Natural killer cell (primary cell): Measurements from ENCODE around the gene ZNF827. TPM values are rescaled to one million over a fixed set of nuclear protein-coding genes. Genes with fewer than 3 reads are reported as not detected.

Experiments used
- ATAC-seq, 3 donors: fragments of 150-1000 bp in 2 of 3; fragments of 200-7000 bp in 1 of 3; cut with Tn5 transposase; 1 replicate in 1 of 3; 2 replicates in 2 of 3; pipeline ENCODE4 v1.10.0; 2021; ENCODE audit warnings: mild to moderate bottlenecking in 2 of 3, moderate library complexity in 2 of 3
- DNase-seq, 2 donors: peaks; one replicate each; pipeline versions ENCODE4 v3.0.0 to v3.0.0-alpha.2; 2013 to 2021; ENCODE audit warnings: mixed read lengths in 1 of 2
- H3K27ac ChIP-seq: one replicate; pipeline ENCODE4 v1.5.1; 2013; ENCODE audit warnings: mild to moderate bottlenecking, low read length
- H3K27me3 ChIP-seq: one replicate; pipeline ENCODE4 v1.6.1; 2013; ENCODE audit warnings: low read length; ENCODE audit not compliant: control insufficient read depth, insufficient read depth
- H3K36me3 ChIP-seq: one replicate; pipeline ENCODE4 v1.6.1; 2013; ENCODE audit warnings: low read length; ENCODE audit not compliant: control insufficient read depth, insufficient read depth
- H3K4me1 ChIP-seq: one replicate; pipeline ENCODE4 v1.6.1; 2013; ENCODE audit warnings: low read length; ENCODE audit not compliant: control insufficient read depth, insufficient read depth
- H3K4me3 ChIP-seq: one replicate; pipeline ENCODE4 v1.5.1; 2013; ENCODE audit warnings: low read length
- H3K9me3 ChIP-seq: one replicate; pipeline ENCODE4 v1.6.1; 2013; ENCODE audit warnings: low read length; ENCODE audit not compliant: control insufficient read depth, insufficient read depth
- H3K27ac Mint-ChIP-seq, 2 donors: one replicate each; pipeline ENCODE4 v1.8.0; 2022; ENCODE audit warnings: mild to moderate bottlenecking in 2 of 2, mixed read lengths in 2 of 2, moderate library complexity in 1 of 2
- H3K27me3 Mint-ChIP-seq, 2 donors: one replicate each; pipeline ENCODE4 v1.8.0; 2022; ENCODE audit warnings: low read depth in 2 of 2, mixed read lengths in 2 of 2
- H3K36me3 Mint-ChIP-seq: one replicate; pipeline ENCODE4 v1.8.0; 2022; ENCODE audit warnings: mixed read lengths
- H3K4me1 Mint-ChIP-seq, 2 donors: one replicate each; pipeline ENCODE4 v1.8.0; 2022; ENCODE audit warnings: mixed read lengths in 2 of 2
- H3K4me3 Mint-ChIP-seq: one replicate; pipeline ENCODE4 v1.8.0; 2022; ENCODE audit warnings: mild to moderate bottlenecking, moderate library complexity, mixed read lengths
- H3K9me3 Mint-ChIP-seq, 2 donors: one replicate each; pipeline ENCODE4 v1.8.0; 2022; ENCODE audit warnings: mixed read lengths in 2 of 2
- WGBS: methylation state at CpG from one replicate; pipeline ENCODE4 v1.1.7; 2013; ENCODE audit warnings: missing lambda C conversion rate; ENCODE audit not compliant: insufficient coverage; 5-methylcytosine and 5-hydroxymethylcytosine counted together
- intact Hi-C: fragments of 100-400 bp; cut with micrococcal nuclease; formaldehyde crosslinking; loops from one replicate; pipeline ENCODE4 v1.14.2; 2022
- total RNA-seq, 4 donors: library from RNA; stranded (reverse); fragments of 120-200 nt in 1 of 4; gene quantifications; one replicate each; pipeline versions ENCODE4 v1.2.3 to v1.2.4, GENCODE V29; 2013 to 2022
- TF ChIP-seq, protein P1 (sequence below): fragments of 200-600 bp; IDR thresholded peaks from one replicate; pipeline ENCODE4 v1.8.0; 2022; ENCODE audit warnings: antibody characterized with exemption

Gene ZNF827
- total RNA-seq, 3 donors from 2014 or later (not counting 1 experiment from before 2014, with no cell fraction given): 25.8 to 35.5 (median 32.9) TPM

- Mint-ChIP-seq H3K4me3 (no peak overlapping the region), H3K4me1 (peaks cover 21 to 23% of the 10 kb centered on the region in 2 donors), H3K27ac (no peak overlapping the region), H3K27me3 (no peaks in the 10 kb centered on the region), H3K36me3 (peaks cover 22% of the 10 kb centered on the region), H3K9me3 (no peaks in the 10 kb centered on the region)
- H3K9me3 ChIP-seq: no peaks in the 10 kb centered on the region
- ATAC-seq (no peak), DNase-seq (no peak)
- no peaks in the 10 kb centered on the region for H3K27me3 ChIP-seq
- no peak overlapping the region for H3K27ac ChIP-seq
- H3K4me3 ChIP-seq: no peak overlapping the region
- intact Hi-C loops: no loop called here
- TF ChIP-seq, protein P1, sequence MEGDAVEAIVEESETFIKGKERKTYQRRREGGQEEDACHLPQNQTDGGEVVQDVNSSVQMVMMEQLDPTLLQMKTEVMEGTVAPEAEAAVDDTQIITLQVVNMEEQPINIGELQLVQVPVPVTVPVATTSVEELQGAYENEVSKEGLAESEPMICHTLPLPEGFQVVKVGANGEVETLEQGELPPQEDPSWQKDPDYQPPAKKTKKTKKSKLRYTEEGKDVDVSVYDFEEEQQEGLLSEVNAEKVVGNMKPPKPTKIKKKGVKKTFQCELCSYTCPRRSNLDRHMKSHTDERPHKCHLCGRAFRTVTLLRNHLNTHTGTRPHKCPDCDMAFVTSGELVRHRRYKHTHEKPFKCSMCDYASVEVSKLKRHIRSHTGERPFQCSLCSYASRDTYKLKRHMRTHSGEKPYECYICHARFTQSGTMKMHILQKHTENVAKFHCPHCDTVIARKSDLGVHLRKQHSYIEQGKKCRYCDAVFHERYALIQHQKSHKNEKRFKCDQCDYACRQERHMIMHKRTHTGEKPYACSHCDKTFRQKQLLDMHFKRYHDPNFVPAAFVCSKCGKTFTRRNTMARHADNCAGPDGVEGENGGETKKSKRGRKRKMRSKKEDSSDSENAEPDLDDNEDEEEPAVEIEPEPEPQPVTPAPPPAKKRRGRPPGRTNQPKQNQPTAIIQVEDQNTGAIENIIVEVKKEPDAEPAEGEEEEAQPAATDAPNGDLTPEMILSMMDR: no peak
- 82% methylated on average over 8 of the region's 8 CpGs for WGBS
- H3K36me3 ChIP-seq: peaks cover 17% of the 10 kb centered on the region
- H3K4me1 ChIP-seq: no peaks in the 10 kb centered on the region
Observed at GRCh38 chr4:145779319-145779801, 159.3 kb downstream of the ZNF827 start.

GRCh38 chr4:145776208-145776607 lies 162.4 kb downstream of the ZNF827 start:
- 100% methylated on average over 3 of the region's 4 CpGs for WGBS
- H3K36me3 Mint-ChIP-seq: peaks cover 29% of the 10 kb centered on the region
- Histone ChIP-seq H3K4me1 (no peaks in the 10 kb centered on the region), H3K27me3 (no peaks in the 10 kb centered on the region), H3K4me3 (no peak overlapping the region), H3K27ac (no peak overlapping the region), H3K36me3 (peaks cover 32% of the 10 kb centered on the region), H3K9me3 (no peaks in the 10 kb centered on the region)
- DNase-seq: no peak
- intact Hi-C loops: no loop called here
- no peaks in the 10 kb centered on the region for H3K27me3 Mint-ChIP-seq
- H3K4me3 Mint-ChIP-seq: no peak overlapping the region
- TF ChIP-seq, protein P1: no peak
- H3K4me1 Mint-ChIP-seq: peaks cover 7 to 15% of the 10 kb centered on the region in 2 donors
- no peak for ATAC-seq
- H3K9me3 Mint-ChIP-seq: no peaks in the 10 kb centered on the region
- H3K27ac Mint-ChIP-seq: no peak overlapping the region

- intact Hi-C loops: no loop called here
- Mint-ChIP-seq H3K36me3 (peaks cover 33% of the 10 kb centered on the region), H3K4me1 (peaks cover 5 to 9% of the 10 kb centered on the region in 2 donors), H3K4me3 (no peak overlapping the region), H3K27ac (no peak overlapping the region), H3K9me3 (no peaks in the 10 kb centered on the region), H3K27me3 (no peaks in the 10 kb centered on the region)
- TF ChIP-seq, protein P1: no peak
- 92% methylated on average over 3 of the region's 3 CpGs for WGBS
- Histone ChIP-seq H3K9me3 (no peaks in the 10 kb centered on the region), H3K27me3 (no peaks in the 10 kb centered on the region), H3K27ac (no peak overlapping the region), H3K36me3 (peaks cover 32% of the 10 kb centered on the region), H3K4me1 (no peaks in the 10 kb centered on the region), H3K4me3 (no peak overlapping the region)
- ATAC-seq: no peak
- DNase-seq: no peak
Observed at GRCh38 chr4:145775406-145775805, 163.2 kb downstream of the ZNF827 start.

DNA sequence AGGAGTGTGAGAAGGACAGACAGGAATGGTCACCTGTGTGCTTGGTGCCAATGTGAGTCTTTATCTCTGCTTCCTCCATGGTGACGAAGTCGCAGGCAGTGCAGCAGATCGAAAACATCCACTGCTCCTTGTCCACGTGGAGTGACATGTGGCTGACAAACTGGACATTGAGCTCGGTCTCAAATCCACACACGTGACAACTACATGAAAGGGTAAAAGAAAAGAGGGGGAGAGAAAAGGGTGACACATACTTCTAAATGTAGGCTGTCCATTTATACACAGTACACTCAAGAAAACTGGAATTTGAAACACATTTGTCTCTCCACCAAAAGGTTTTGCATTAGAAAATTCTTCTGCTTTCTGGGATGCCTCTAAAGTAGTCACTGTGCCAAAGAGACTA lies 164.2 kb downstream of the ZNF827 start:
- Mint-ChIP-seq H3K27ac (no peak overlapping the region), H3K36me3 (peaks cover 30% of the 10 kb centered on the region), H3K27me3 (no peaks in the 10 kb centered on the region), H3K9me3 (no peaks in the 10 kb centered on the region), H3K4me3 (no peak overlapping the region), H3K4me1 (peaks cover 4 to 5% of the 10 kb centered on the region in 2 donors)
- no peaks in the 10 kb centered on the region for H3K4me1 ChIP-seq
- TF ChIP-seq, protein P1: no peak
- WGBS: 98% methylated on average over 6 of the region's 6 CpGs
- no peaks in the 10 kb centered on the region for H3K9me3 ChIP-seq
- intact Hi-C loops: no loop called here
- H3K4me3 ChIP-seq: no peak overlapping the region
- DNase-seq: no peak
- H3K27ac ChIP-seq: no peak overlapping the region
- H3K36me3 ChIP-seq: peaks cover 32% of the 10 kb centered on the region
- no peak for ATAC-seq
- H3K27me3 ChIP-seq: no peaks in the 10 kb centered on the region
